MM.1S (cell line): ENCODE measurements around the gene TYW5.

Source experiments
- DNase-seq: peaks from one replicate; pipeline ENCODE4 v3.0.0-alpha.2; 2015
- H2AFZ ChIP-seq: fragments of 300-600 bp; sonication (generic); 2 replicates; pipeline ENCODE4 v1.6.0; 2016; ENCODE audit warnings: antibody characterized with exemption, low read length
- H3F3A ChIP-seq: fragments of 300-600 bp; sonication (generic); 2 replicates; pipeline ENCODE4 v1.6.1; 2016; ENCODE audit warnings: mild to moderate bottlenecking, antibody characterized with exemption, low read length, moderate library complexity, mixed read lengths; ENCODE audit not compliant: insufficient read depth
- H3K27ac ChIP-seq: fragments of 300-600 bp; sonication (generic); 2 replicates; pipeline ENCODE4 v1.5.1; 2016; ENCODE audit warnings: mild to moderate bottlenecking, low read length
- H3K27me3 ChIP-seq: fragments of 300-600 bp; sonication (generic); replicated peaks from 2 replicates; pipeline ENCODE4 v1.6.0; 2016; ENCODE audit warnings: low read length; ENCODE audit not compliant: insufficient read depth
- H3K36me3 ChIP-seq: fragments of 300-600 bp; sonication (generic); replicated peaks from 2 replicates; pipeline ENCODE4 v1.6.1; 2016; ENCODE audit warnings: mild to moderate bottlenecking, low read length, mixed read lengths; ENCODE audit not compliant: insufficient read depth
- H3K4me1 ChIP-seq: fragments of 300-600 bp; sonication (generic); 2 replicates; pipeline ENCODE4 v1.6.1; 2016; ENCODE audit warnings: low read length, mixed read lengths
- H3K4me2 ChIP-seq: fragments of 300-600 bp; sonication (generic); 2 replicates; pipeline ENCODE4 v1.6.0; 2016; ENCODE audit warnings: low read depth, low read length
- H3K4me3 ChIP-seq: fragments of 300-600 bp; sonication (generic); 2 replicates; pipeline ENCODE4 v1.5.1; 2016; ENCODE audit warnings: low read length, mixed read lengths
- H3K79me2 ChIP-seq: fragments of 300-600 bp; sonication (generic); 2 replicates; pipeline ENCODE4 v1.6.1; 2016; ENCODE audit warnings: mixed run types, low read length, mixed read lengths
- H3K9ac ChIP-seq: fragments of 300-600 bp; sonication (generic); 2 replicates; pipeline ENCODE4 v1.6.1; 2016; ENCODE audit warnings: low read length, mixed read lengths
- H3K9me2 ChIP-seq: fragments of 300-600 bp; sonication (generic); replicated peaks from 2 replicates; pipeline ENCODE4 v1.6.1; 2016; ENCODE audit warnings: mild to moderate bottlenecking, low read length, mixed read lengths; ENCODE audit not compliant: insufficient read depth
- H3K9me3 ChIP-seq: fragments of 300-600 bp; sonication (generic); replicated peaks from 2 replicates; pipeline ENCODE4 v1.6.1; 2016; ENCODE audit warnings: mild to moderate bottlenecking, low read length, mixed read lengths; ENCODE audit not compliant: insufficient read depth
- H4K20me1 ChIP-seq: fragments of 300-600 bp; sonication (generic); 2 replicates; pipeline ENCODE4 v1.6.1; 2016; ENCODE audit warnings: mild to moderate bottlenecking, low read length, moderate library complexity, mixed read lengths; ENCODE audit not compliant: insufficient read depth
- EZH2 ChIP-seq: fragments of 300-600 bp; sonication (generic); optimal IDR thresholded peaks from 2 replicates; pipeline ENCODE3; 2017; ENCODE audit warnings: low read depth, mild to moderate bottlenecking, antibody characterized with exemption, low read length, mixed read lengths
- EZH2phosphoT487 ChIP-seq: fragments of 300-600 bp; sonication (generic); IDR thresholded peaks from 2 replicates; pipeline ENCODE4 v1.6.1; 2018; ENCODE audit warnings: antibody characterized with exemption, low read length
- TF ChIP-seq, protein P1 (sequence below): fragments of 300-600 bp; sonication (generic); IDR thresholded peaks from 2 replicates; pipeline ENCODE4 v1.5.1; 2016; ENCODE audit warnings: antibody characterized with exemption, low read length, mixed read lengths

Gene TYW5

DNA sequence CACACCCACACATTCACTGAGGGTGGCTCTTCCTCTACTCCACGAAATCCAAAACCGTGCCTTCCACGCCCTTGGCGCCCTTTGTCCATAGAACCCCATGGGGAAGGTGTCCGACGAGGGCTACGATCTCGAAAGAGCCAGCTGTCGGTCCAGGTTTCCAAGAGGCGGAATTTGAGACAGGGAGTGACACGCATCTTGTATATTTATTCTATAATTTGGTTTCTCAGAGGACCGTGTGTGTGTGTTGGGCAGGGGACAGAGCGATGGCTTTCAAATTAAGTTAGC lies 43.5 kb downstream of the TYW5 start:
- Histone ChIP-seq H3K9me3 (no peaks in the 10 kb centered on the region), H3K9ac (peak overlapping the region; percentile 89), H2AFZ (peak overlapping the region; percentile 61), H3K27ac (peak overlapping the region; percentile 88), H3F3A (peaks cover 12% of the 10 kb centered on the region; the same call in 1 of the 2 replicates), H3K4me1 (peaks cover 8% of the 10 kb centered on the region), H3K36me3 (0 out of 2 replicates have a peak, but pooled peaks cover 3% of the 10 kb centered on the region), H3K27me3 (no peaks in the 10 kb centered on the region), H3K4me2 (peak overlapping the region; percentile 60), H3K4me3 (peak overlapping the region; percentile 81), H3K79me2 (peaks cover 48% of the 10 kb centered on the region), H4K20me1 (no peaks in the 10 kb centered on the region), H3K9me2 (no peaks in the 10 kb centered on the region)
- TF ChIP-seq EZH2 = no peak
- TF ChIP-seq, protein P1, sequence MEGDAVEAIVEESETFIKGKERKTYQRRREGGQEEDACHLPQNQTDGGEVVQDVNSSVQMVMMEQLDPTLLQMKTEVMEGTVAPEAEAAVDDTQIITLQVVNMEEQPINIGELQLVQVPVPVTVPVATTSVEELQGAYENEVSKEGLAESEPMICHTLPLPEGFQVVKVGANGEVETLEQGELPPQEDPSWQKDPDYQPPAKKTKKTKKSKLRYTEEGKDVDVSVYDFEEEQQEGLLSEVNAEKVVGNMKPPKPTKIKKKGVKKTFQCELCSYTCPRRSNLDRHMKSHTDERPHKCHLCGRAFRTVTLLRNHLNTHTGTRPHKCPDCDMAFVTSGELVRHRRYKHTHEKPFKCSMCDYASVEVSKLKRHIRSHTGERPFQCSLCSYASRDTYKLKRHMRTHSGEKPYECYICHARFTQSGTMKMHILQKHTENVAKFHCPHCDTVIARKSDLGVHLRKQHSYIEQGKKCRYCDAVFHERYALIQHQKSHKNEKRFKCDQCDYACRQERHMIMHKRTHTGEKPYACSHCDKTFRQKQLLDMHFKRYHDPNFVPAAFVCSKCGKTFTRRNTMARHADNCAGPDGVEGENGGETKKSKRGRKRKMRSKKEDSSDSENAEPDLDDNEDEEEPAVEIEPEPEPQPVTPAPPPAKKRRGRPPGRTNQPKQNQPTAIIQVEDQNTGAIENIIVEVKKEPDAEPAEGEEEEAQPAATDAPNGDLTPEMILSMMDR = no peak
- TF ChIP-seq EZH2phosphoT487 = no peak
- peak; percentile 38 for DNase-seq

DNA sequence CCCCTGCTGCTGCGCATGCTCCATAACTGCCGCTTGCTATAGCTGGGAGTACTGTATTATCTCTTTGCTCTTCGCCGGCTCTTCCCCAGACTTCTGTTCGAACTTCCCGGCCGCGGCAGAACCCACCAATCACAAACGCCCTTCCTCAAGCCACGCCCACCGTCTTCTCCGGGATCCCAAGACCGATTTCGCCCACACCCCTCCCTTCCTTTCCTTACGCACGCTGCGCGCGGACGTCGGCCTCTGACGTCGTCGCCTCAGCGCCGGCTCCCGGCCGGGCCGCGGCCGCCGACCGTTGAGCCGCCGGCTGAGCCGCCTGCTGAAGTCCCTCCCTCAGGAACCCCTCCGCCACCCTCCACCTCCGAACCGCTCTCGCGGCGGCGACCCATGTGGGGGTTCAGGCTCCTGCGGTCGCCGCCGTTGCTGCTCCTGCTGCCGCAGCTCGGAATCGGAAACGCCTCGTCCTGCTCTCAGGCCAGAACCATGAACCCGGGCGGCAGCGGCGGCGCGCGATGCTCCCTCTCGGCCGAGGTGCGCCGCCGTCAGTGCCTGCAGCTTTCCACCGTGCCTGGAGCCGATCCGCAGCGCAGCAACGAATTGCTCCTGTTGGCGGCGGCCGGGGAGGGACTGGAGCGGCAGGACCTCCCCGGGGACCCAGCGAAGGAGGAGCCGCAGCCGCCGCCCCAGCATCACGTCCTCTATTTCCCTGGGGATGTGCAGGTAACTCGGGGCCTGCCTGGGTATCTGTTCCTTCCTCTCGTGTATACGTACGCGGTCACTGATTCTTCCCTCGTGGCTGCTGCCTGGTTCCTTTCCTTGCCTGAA lies 44.0 kb downstream of the TYW5 start, which contains the start of gene C2orf69:
Gene C2orf69, plus strand, starts transcription at position 242 of the 825 bp plus-strand sequence. Its CDS starts 146 bp downstream, at position 388.
- peaks cover 12% of the 10 kb centered on the region; the same call in 1 of the 2 replicates for H3F3A ChIP-seq
- H3K4me1 ChIP-seq = peaks cover 8% of the 10 kb centered on the region
- H3K4me2 ChIP-seq = peak within 1 kb of the TSS; percentile 60
- H3K9me2 ChIP-seq = no peaks in the 10 kb centered on the region
- peak within 1 kb of the TSS; percentile 88 for H3K27ac ChIP-seq
- peak within 1 kb of the TSS; percentile 61 for H2AFZ ChIP-seq
- H4K20me1 ChIP-seq = no peaks in the 10 kb centered on the region
- no peaks in the 10 kb centered on the region for H3K9me3 ChIP-seq
- TF ChIP-seq, protein P1 = 0 out of 2 replicates have a peak, but pooled peaks have one; percentile 2
- no peak for TF ChIP-seq EZH2
- peak within 1 kb of the TSS; percentile 81 for H3K4me3 ChIP-seq
- H3K36me3 ChIP-seq = no peaks in the 10 kb centered on the region
- H3K27me3 ChIP-seq = no peaks in the 10 kb centered on the region
- peak within 1 kb of the TSS; percentile 89 for H3K9ac ChIP-seq
- peaks cover 42% of the 10 kb centered on the region for H3K79me2 ChIP-seq
- DNase-seq = peak; percentile 97

DNA sequence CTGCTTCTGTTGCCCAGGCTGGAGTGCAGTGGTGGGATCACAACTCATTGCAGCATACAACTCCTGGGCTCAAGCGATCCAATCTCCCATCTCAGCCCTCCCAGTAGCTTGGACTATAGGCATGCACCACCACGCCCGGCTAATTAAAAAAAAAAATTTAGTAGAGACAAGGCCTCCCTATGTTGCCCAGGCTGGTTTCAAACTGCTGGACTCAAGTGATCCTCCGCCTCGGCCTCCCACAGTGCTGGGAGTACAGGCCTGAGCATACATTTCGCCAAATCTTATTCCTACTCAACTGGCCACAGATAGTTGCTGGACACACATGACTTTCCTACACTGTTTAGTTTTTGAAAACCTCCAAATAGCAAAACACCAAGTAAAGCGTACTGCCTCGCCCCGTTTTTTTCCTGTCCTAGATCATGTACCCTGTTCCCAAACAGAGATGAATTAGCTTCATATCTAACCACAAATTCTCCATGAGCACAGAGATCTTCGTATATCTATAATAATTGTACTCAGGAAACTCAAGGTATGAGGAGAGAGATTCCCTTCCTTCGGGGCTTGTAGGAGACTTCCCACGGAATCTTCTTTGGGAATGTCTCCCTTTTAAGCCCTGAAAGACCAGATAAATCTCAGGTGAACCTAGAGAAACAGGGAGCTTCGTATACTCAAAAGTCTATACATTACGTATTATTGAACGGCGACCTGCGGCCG lies 44.8 kb downstream of the TYW5 start:
- Histone ChIP-seq H3K79me2 (peaks cover 35% of the 10 kb centered on the region), H3K9me3 (no peaks in the 10 kb centered on the region), H3K4me1 (peaks cover 8% of the 10 kb centered on the region), H3F3A (peaks cover 12% of the 10 kb centered on the region; the same call in 1 of the 2 replicates), H3K4me2 (peak overlapping the region; percentile 59), H2AFZ (peak overlapping the region; percentile 61), H3K4me3 (peak overlapping the region; percentile 81), H3K27ac (peak overlapping the region; percentile 88; the same call in 1 of the 2 replicates), H3K9me2 (no peaks in the 10 kb centered on the region), H3K36me3 (no peaks in the 10 kb centered on the region), H3K9ac (no peak overlapping the region), H4K20me1 (no peaks in the 10 kb centered on the region), H3K27me3 (no peaks in the 10 kb centered on the region)
- no peak for TF ChIP-seq EZH2phosphoT487
- TF ChIP-seq, protein P1 = no peak
- no peak for TF ChIP-seq EZH2
- no peak for DNase-seq
